Stimulated activated effector memory CD8-positive, alpha-beta T cell treated with anti-CD3 and anti-CD28 coated beads, Interleukin-12 subunit alpha, Interleukin-12 subunit beta, amount 100 ng/mL, for 72 hours (primary cell): ENCODE measurements around the gene APP.
"Not testable (repeated sequence)": the region's sequence is repeated elsewhere in the genome, so short reads cannot be mapped to it uniquely, and the experiment has no call there.

ENCODE experiments used
- ATAC-seq: fragments of 150-1000 bp; cut with Tn5 transposase; 2 replicates; pipeline ENCODE4 v1.10.0; 2021
- DNase-seq, 2 donors: peaks; one replicate each; pipeline ENCODE4 v3.0.0; 2021 to 2022; ENCODE audit warnings: low spot score in 2 of 2
- H3K27ac Mint-ChIP-seq: one replicate; pipeline ENCODE4 v1.8.0; 2022; ENCODE audit warnings: mild to moderate bottlenecking, mixed read lengths
- H3K36me3 Mint-ChIP-seq: one replicate; pipeline ENCODE4 v1.8.0; 2022; ENCODE audit warnings: mild to moderate bottlenecking, mixed read lengths
- H3K4me1 Mint-ChIP-seq: one replicate; pipeline ENCODE4 v1.8.0; 2022; ENCODE audit warnings: mixed read lengths
- H3K4me3 Mint-ChIP-seq: one replicate; pipeline ENCODE4 v1.8.0; 2022; ENCODE audit warnings: mild to moderate bottlenecking, mixed read lengths
- H3K9me3 Mint-ChIP-seq: one replicate; pipeline ENCODE4 v1.8.0; 2022; ENCODE audit warnings: mixed read lengths

APP gene

GRCh38 chr21:26082549-26082948, 88.0 kb downstream of the APP start:
- Mint-ChIP-seq H3K36me3 (no peaks in the 10 kb centered on the region), H3K4me3 (no peak overlapping the region), H3K9me3 (no peaks in the 10 kb centered on the region), H3K4me1 (no peaks in the 10 kb centered on the region), H3K27ac (no peak overlapping the region)
- no peak for ATAC-seq
- DNase-seq, result no peak

GRCh38 chr21:26081175-26081760, 89.3 kb downstream of the APP start:
- H3K27ac Mint-ChIP-seq, H3K4me1 Mint-ChIP-seq, ATAC-seq, DNase-seq, H3K4me3 Mint-ChIP-seq, H3K9me3 Mint-ChIP-seq, H3K36me3 Mint-ChIP-seq: not testable (repeated sequence)

- H3K36me3 Mint-ChIP-seq, result no peaks in the 10 kb centered on the region
- DNase-seq (no peak), ATAC-seq (no peak)
- H3K4me1 Mint-ChIP-seq, result no peaks in the 10 kb centered on the region
- no peak overlapping the region for H3K27ac Mint-ChIP-seq
- no peak overlapping the region for H3K4me3 Mint-ChIP-seq
- H3K9me3 Mint-ChIP-seq, result no peaks in the 10 kb centered on the region
Measured at GRCh38 chr21:26080211-26080610, 90.4 kb downstream of the APP start.

- DNase-seq, result no peak
- Mint-ChIP-seq H3K4me1 (no peaks in the 10 kb centered on the region), H3K36me3 (no peaks in the 10 kb centered on the region), H3K27ac (no peak overlapping the region), H3K9me3 (no peaks in the 10 kb centered on the region), H3K4me3 (no peak overlapping the region)
- ATAC-seq, result no peak
Measured at GRCh38 chr21:26079366-26079765, 91.2 kb downstream of the APP start.

GRCh38 chr21:26077521-26077920, 93.0 kb downstream of the APP start:
- ATAC-seq, result no peak
- no peaks in the 10 kb centered on the region for H3K9me3 Mint-ChIP-seq
- no peak overlapping the region for H3K4me3 Mint-ChIP-seq
- H3K27ac Mint-ChIP-seq, result no peak overlapping the region
- no peaks in the 10 kb centered on the region for H3K4me1 Mint-ChIP-seq
- DNase-seq, result no peak
- no peaks in the 10 kb centered on the region for H3K36me3 Mint-ChIP-seq

GRCh38 chr21:26072666-26073615, 97.6 kb downstream of the APP start:
- no peak for ATAC-seq
- H3K36me3 Mint-ChIP-seq, result no peaks in the 10 kb centered on the region
- peaks cover 3% of the 10 kb centered on the region for H3K9me3 Mint-ChIP-seq
- no peak overlapping the region for H3K27ac Mint-ChIP-seq
- no peak overlapping the region for H3K4me3 Mint-ChIP-seq
- DNase-seq, result no peak
- H3K4me1 Mint-ChIP-seq, result peaks cover 8% of the 10 kb centered on the region

GRCh38 chr21:26070822-26071425, 99.6 kb downstream of the APP start:
- Mint-ChIP-seq H3K9me3 (peaks cover 3% of the 10 kb centered on the region), H3K36me3 (no peaks in the 10 kb centered on the region), H3K4me1 (peaks cover 8% of the 10 kb centered on the region), H3K27ac (no peak overlapping the region), H3K4me3 (peak overlapping the region; percentile 33)
- DNase-seq (no peak), ATAC-seq (no peak)

- peaks cover 8% of the 10 kb centered on the region for H3K4me1 Mint-ChIP-seq
- DNase-seq (no peak), ATAC-seq (no peak)
- H3K27ac Mint-ChIP-seq, result no peak overlapping the region
- peaks cover 3% of the 10 kb centered on the region for H3K9me3 Mint-ChIP-seq
- H3K36me3 Mint-ChIP-seq, result no peaks in the 10 kb centered on the region
- H3K4me3 Mint-ChIP-seq, result no peak overlapping the region
Measured at GRCh38 chr21:26070121-26070520, 100.4 kb downstream of the APP start.

GRCh38 chr21:26068776-26069175, 101.8 kb downstream of the APP start:
- H3K4me1 Mint-ChIP-seq, result peaks cover 8% of the 10 kb centered on the region
- peaks cover 3% of the 10 kb centered on the region for H3K9me3 Mint-ChIP-seq
- H3K4me3 Mint-ChIP-seq, result no peak overlapping the region
- no peak overlapping the region for H3K27ac Mint-ChIP-seq
- ATAC-seq (no peak), DNase-seq (no peak)
- H3K36me3 Mint-ChIP-seq, result no peaks in the 10 kb centered on the region

- ATAC-seq (no peak), DNase-seq (no peak)
- Mint-ChIP-seq H3K4me3 (no peak overlapping the region), H3K36me3 (no peaks in the 10 kb centered on the region), H3K4me1 (peaks cover 8% of the 10 kb centered on the region), H3K27ac (no peak overlapping the region), H3K9me3 (peaks cover 3% of the 10 kb centered on the region)
Measured at GRCh38 chr21:26067836-26068594, 102.6 kb downstream of the APP start.

- Mint-ChIP-seq H3K27ac (no peak overlapping the region), H3K4me3 (no peak overlapping the region), H3K9me3 (peaks cover 3% of the 10 kb centered on the region), H3K36me3 (no peaks in the 10 kb centered on the region), H3K4me1 (no peaks in the 10 kb centered on the region)
- ATAC-seq (no peak), DNase-seq (no peak)
Measured at GRCh38 chr21:26064506-26064905, 106.1 kb downstream of the APP start.

- H3K4me1 Mint-ChIP-seq, result no peaks in the 10 kb centered on the region
- H3K27ac Mint-ChIP-seq, result no peak overlapping the region
- DNase-seq (no peak), ATAC-seq (no peak)
- no peak overlapping the region for H3K4me3 Mint-ChIP-seq
- no peaks in the 10 kb centered on the region for H3K9me3 Mint-ChIP-seq
- no peaks in the 10 kb centered on the region for H3K36me3 Mint-ChIP-seq
Measured at GRCh38 chr21:26061437-26061836, 109.1 kb downstream of the APP start.

- H3K36me3 Mint-ChIP-seq, result no peaks in the 10 kb centered on the region
- no peak for DNase-seq
- H3K4me3 Mint-ChIP-seq, result no peak overlapping the region
Measured at GRCh38 chr21:26060335-26061115, 110.0 kb downstream of the APP start.

GRCh38 chr21:26057477-26058170, 112.9 kb downstream of the APP start:
- no peak overlapping the region for H3K27ac Mint-ChIP-seq
- ATAC-seq (no peak), DNase-seq (no peak)
- H3K9me3 Mint-ChIP-seq, result no peaks in the 10 kb centered on the region
- H3K36me3 Mint-ChIP-seq, result no peaks in the 10 kb centered on the region
- no peak overlapping the region for H3K4me3 Mint-ChIP-seq
- no peaks in the 10 kb centered on the region for H3K4me1 Mint-ChIP-seq

More at GRCh38 chr21:26060335-26061115, 110.0 kb downstream of the APP start:
- Mint-ChIP-seq H3K9me3 (no peaks in the 10 kb centered on the region), H3K4me1 (no peaks in the 10 kb centered on the region), H3K27ac (no peak overlapping the region)
- ATAC-seq, result no peak
